ENCODE data around the gene EXOC7.

DNA sequence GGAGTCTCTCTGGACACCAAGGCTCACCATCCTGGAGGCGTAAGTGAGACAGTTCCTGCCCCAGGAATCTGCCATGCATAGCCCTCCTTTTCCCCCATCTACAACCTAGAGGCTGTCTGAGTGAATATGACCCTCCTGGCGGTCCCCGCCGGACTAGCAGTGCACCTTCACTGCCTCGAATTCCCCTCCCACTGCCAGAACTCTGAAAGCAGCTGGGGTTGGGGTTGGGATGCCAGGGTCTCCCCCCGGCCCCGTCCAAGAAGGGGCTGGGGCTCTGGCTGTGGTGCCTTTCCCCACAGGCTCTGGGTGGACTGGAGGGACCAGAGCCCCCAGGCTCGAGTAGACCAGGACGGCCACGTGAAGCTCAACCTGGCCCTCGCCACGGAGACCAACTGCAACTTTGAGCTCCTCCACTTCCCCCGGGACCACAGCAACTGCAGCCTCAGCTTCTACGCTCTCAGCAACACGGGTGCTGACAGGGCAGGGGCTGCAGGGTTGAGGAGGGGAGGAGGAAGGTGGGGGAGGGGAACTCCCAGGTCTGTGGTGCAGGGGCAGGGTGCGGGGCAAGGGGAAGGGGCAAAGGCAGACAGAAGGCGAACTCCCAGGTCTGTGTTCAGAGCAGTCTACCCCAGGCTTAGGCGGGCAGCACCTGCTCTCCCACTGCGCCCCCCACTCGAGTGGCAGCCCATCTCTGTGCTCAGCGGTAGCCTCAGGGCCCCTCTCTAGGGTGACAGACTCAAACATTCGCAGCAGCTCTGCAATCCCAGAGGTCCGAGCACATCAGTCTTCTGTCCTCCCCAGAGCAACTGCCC is 23.4 kb downstream of the EXOC7 start:
- no peak for TF ChIP-seq EZH2 (IDR thresholded peaks at IDR 0.05)
- TF ChIP-seq POLR2AphosphoS5 (IDR thresholded peaks at IDR 0.05; ENCODE audit: borderline replicate concordance, low read depth, low read length), result peak; percentile 18; the same call in 1 of the 2 replicates

Data from SK-N-MC (cell line).